Ramos (cell line): ENCODE data around the gene CSTA.

Source experiments
- in situ Hi-C: fragments of 300-500 bp; cut with MboI; formaldehyde crosslinking; loops from one replicate; pipeline ENCODE4 v1.14.3; 2022; ENCODE audit warnings: low sequenced_read_pairs; ENCODE audit not compliant: unreplicated experiment

Gene CSTA

DNA sequence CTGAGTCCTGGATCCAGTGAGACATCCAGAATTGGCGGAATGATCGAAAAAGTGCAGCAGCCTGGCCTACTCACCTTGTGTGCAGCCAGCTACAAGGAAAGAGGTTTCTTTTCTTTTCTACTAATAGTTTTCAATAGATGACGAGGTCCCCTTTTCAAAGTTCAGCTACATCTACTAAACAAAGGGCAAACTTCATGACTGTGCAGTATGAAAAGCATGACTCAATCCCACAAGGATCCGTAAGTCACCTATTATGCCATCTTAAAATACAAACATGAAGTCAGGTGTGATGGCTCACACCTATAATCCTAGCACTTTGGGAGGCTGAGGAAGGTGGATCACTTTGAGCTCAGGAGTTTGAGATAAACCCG lies 41.3 kb downstream of the CSTA start:
- in situ Hi-C loops, result no loop called here

DNA sequence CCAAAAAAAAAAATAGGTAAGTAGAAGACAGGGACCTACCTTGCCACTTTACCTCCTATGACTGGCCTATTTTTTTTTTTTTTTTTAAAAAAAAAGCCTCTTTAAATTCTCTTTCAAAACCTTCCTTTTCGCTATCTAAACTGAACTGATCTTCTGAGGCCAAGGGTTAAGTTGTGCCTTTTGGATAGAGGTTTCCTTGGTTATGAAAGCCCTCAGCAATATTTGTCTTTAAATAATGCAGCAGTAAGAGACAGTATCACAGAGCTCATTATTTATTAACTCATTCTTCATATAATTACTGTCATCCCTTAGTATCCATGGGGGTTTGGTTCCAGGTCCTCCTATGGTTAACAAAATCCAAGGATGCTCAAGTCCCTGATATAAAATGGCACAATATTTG lies 49.0 kb downstream of the CSTA start:
- in situ Hi-C loops, result no loop called here

DNA sequence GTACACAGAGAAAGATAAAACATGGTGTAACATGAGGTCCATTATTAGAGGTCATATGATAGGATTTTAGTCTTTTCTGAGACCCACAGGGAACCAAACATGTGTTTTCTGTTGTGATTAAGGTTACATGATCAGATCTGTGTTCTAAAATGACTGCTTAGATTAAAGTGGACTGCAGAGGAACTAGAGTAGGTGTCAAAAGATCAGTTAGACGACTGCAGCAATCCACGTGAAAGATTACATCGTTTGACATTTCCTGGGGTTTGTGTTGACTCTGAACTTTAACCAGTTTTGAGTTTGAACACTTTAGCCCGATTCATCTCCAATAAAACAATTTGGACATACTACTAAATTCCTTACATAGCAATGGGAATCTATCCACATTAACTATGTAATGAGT lies 52.9 kb downstream of the CSTA start:
- in situ Hi-C loops, result no loop called here

DNA sequence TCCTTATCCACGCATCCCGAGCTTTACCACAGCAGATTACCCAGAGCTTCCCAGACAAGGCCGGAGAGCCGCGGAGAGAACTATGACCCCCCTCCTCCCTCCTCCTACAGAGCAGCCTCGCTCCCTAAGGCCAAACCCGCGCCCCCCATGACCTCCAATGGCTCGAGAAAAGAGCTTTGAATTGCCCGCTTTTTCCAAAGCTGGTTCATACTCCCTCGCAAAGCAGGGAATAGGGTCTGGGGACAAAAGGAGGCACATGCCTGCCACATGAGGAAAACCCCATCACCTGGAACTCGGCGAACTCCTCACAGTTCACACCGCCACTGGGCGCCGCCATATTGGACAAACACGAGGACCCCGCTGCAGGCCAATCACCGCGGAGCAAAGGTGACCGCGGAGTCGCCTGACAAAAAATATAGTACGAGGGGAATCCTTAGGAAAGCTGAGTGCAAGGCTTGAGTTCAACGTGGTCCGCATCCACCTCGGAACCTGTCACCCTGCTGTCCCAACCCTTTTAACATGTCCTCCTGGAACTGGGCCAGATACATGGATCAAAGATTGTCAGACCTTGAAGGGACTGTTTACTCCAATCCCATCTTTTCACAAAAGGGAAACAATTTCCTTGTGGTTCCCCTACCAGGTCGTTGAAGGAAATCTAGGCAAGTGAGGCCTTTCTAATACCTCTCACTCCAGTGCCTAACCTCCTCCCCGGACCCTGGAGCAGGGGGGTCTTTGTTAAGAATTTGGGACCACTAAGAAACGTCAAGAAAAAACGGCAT lies 58.0 kb downstream of the CSTA start, which contains the start of gene MIX23:
Gene MIX23, minus strand, starts transcription at position 344 of the 779 bp plus-strand sequence. Its CDS starts 7 bp downstream, at position 337.
- in situ Hi-C loops, result no loop called here

DNA sequence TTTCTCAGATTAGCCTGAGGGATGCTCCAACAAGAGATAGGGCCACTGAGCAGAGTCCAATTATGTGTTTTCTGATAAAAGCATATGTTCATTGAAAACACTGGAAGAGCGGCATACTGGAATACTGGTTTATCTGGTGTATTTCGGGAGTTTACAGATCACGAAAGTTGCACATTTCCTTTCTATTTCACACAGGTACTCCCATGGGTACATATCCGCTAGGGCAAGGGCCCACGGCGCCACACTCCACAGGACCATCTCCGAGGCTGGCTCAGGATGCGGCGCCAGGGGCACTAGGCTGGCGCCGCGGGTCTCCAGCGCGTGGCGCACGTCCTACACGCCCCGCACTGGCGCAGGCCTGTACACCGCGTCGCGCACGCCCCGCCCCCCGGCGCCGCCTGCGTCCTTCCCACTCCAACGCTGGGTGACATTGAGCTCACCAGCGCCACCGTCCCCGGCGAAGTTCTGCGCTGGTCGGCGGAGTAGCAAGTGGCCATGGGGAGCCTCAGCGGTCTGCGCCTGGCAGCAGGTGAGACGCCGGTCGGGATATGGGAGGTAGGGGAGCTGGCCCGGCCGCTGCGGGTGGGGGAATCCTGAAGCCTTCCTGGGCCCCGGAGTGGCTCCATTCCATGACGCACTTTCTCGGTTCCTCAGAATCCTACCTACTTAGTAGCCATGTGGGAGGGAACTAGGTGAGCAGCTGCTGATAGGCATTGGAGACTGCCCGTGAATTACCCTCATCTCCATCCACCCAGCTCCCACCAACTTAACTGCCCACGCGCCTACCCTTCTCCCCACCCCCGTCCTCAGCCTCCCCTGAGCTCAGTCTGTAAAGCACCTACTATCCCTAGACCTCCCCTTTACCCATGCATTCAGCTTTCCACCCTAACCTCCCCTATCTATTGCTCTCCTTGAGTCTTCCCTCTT lies 59.0 kb downstream of the CSTA start, which contains the start of gene FAM162A:
Gene FAM162A, plus strand, starts transcription at position 412 of the 927 bp plus-strand sequence. Its CDS starts 84 bp downstream, at position 496.
- in situ Hi-C loops, result no loop called here

DNA sequence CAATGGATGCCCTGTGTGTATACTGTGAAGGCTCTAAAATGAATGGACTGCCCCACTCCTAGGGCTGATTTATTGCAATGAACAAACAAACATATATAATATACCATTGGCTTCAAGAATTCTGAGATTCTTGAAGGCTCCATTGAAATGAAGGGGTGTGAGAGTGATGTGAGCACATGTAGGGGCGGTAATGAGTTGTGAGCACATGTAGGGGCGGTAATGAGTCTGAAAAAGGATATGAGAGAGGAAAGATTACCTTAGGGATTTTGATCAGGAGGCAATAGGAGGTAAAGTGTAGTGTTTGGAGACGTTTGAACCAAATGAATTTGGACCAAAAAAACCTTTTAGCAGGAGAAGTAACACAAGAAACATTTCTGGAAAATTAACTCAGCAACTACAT lies 62.7 kb downstream of the CSTA start:
- in situ Hi-C loops, result no loop called here

DNA sequence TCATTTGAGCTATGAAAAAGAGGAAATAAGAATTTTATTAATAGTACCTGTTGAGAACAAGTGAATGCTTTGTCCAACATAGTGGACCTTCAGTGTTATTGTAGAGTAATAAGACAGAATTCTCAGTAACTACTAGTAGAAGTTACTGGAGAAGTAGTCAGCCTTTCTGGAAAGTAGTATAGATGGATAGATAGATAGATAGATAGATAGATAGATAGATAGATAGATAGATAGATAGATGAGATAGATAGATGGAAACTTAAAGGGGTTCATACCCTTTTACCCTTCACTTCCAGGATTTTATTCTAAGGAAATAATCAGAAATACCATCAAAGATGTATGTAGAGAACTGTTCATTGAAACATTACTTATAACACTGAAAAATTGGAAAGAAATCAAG lies 64.1 kb downstream of the CSTA start:
- in situ Hi-C loops, result no loop called here

- in situ Hi-C loops, result no loop called here
Measured at GRCh38 chr3:122389892-122390291, 64.8 kb downstream of the CSTA start.

- in situ Hi-C loops, result no loop called here
Measured at GRCh38 chr3:122390665-122391064, 65.6 kb downstream of the CSTA start.
